Astrocyte of the hippocampus (primary cell): Measurements from ENCODE around the gene CD93.

ENCODE experiments used
- DNase-seq: peaks from one replicate; pipeline ENCODE4 v3.0.0; 2011; ENCODE audit warnings: low read depth, low spot score

Gene CD93

DNA sequence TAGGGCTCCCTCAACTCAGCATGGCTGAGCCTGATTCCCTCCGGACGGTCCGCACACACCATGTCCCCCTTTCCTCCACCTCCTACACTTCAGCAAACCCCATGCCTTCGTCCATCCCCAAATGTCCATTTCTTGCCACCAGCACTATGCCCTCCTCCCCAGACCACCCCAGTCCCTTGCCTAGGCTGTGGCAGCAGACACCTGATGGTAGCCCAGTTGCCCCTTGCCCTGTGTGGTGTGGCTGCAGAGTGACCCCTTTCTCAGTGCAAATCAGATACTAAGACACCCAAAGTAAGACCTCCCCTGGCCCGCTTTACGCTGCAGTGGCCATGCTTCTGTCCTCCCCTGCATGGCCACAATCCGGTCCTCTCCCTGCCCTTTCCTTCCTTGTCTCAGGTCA is 34.1 kb upstream of the CD93 start:
- no peak for DNase-seq

DNA sequence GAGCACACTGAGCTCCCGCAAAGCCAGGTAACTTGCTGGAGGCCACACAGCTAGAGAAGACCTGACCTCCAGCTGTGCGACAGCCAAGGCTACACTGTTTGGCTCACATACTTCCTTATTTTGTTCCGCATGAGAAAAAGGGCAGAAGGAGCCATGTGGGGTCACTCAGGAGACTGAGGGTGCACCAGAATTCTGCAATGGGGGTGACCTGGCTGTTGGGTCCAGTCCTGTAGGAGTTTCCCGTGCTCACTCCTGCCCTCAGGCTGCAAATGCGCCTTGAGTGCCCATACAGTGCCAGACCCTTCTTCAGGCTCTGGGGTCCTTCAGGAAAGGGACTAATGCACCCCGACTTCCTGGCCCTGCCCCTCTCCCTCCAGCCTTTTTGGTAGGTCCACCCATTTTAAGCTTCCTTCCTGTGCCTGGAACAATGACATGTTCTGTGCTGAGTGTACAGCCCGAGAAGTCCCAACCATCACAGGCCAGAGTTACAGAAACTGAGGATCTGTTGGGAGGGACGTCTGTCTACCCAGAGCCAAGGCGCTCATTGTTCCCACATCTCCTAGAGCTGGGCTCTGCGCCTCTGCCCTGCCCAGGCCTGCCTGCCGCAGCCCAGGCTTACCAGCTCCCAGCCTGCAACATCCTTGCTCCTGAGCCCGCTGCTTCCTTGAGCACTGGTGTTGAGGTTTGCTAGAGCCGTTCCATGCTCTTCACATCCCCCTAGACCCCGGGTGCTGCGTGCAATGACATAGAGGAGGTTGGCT is 33.5 kb upstream of the CD93 start:
- DNase-seq = no peak

DNA sequence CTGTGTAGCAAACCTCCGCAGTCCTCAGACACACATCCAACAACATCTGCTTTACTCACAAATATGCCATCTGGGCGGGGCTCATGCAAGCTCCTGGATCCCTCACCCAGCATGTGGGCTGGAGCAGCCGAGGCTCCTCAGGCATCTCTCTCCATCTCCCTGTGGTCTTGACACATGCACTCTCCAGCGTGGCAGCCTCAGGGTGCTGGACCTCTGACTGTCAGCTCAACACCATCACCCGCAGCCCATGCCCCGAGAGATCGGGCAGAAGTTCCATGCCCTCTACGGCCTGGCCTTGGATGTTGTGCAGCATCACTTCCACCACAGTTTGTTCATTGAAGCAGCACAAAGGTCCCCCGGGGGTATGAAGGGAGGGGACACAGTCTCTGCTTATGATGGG is 32.6 kb upstream of the CD93 start:
- no peak for DNase-seq

DNA sequence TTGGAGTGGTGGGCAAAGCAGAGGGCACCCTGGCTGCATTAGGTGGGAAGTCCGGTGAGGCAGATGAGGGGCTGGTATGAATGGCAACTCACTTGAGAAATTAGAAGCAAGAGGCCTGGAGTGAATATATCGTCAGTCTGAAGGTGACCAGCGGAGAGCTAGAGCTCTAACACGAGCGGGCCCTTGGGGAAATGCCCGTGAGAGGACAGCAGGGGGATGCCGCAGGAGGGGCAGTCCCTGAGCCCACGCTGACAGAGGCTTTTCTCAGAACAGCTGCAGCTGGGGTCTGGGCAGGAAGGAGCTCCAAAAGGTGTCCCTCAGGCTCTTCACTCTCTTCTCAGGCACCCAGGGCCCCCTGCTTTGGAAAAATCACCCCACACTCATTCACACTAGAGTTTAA is 32.0 kb upstream of the CD93 start:
- DNase-seq = no peak

DNA sequence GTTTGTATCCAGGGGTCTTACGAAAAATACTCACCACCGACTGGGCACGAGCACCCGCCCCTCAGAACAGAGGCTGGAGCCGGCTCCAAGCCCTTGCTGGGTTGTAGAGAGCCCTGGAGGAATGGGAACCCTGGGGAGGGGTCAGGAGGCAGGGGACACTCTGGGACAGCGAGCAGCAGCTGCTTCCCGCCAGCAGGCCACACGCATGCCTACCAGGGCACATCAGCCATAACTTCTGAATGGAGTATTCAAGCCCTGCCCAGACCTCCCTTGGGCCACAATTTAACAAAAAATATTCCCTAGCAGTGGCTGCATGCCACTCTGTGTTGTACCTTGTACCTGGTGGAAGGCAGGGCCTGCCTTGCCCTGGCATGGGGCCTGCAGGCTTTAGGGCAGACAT is 31.6 kb upstream of the CD93 start:
- DNase-seq = no peak

DNA sequence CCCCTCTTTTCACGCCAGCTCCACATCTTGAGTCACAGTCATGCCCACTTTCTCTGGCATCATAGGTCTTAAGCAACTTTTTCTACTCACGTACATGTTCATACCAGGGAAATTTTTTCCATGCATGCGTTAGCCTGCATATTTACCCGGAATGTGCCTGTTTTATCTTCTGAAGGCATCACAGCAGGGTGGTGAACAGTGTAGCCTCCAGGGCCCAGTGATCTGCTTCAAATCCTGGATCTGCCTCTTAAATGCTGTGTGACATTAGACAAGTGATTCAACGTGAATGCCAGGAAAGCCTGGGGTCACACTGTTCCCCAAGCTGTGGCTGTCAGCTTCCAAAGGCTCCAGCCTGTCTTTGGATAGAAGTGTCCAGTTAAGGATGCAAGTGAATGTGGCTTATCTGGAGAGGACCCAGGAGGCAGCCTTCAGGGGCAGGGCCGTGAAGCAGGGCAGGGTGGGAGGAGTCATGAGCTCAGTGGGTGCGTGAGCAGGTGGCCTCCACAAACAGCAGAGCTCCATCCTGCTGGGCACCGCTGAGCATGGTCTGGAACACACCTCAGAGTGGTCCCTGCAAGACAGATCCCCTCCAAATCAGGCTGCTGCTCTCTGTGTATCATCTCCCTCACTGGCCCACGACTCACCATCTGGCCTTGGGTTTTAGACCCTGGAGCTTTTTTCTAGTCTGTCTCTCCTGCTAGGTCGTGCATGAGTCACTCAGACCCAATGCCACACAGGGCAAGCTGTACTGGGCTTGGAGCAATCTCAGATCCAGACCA is 30.4 kb upstream of the CD93 start:
- DNase-seq = no peak

DNA sequence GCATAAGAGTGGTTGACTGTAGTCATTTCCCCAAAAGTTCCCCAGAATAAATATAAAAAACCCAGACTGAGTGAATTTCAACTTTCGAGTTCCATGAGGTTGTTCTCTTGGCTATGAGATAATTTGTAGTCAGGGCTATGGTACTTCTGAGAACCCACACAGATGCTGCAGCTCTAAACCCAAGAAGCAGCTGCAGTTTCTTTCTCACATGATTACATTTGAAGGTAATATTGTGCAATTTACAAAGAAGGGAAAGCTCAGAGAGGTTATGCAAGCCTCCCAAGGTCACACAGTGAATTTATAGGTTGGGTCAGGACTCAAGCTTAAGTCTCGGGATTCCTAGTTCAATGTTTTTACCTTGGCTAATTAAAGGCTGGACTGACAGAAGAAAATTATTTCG is 29.7 kb upstream of the CD93 start:
- no peak for DNase-seq

DNA sequence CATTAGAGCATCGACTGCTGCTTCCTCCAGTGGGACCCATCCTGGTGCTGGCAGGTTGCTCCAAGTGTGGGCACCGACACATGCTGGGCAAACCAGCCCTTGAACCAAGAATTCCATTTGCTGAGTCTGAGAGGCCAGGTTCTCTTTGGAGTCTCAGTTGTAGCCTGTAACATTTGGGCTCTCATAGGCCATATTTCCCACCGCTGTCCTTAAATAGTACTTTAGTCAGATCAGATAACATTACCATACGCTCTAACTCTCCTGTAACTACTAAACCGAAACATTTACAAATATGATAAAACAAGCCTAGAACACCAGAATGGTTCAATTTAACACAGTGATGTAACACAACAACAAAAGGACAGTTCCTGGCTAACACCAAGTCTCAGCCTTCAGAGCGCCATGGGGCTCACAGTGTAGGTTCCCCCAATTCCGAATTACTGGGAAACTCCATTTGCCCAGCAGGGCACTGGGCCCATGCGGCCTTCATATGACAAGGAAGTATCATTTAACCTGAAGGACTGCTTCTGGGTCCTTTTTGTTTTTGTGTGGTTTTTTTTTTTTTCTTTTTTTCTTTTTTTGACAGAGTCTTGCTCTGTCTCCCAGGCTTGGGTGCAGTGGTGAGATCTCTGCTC is 28.4 kb upstream of the CD93 start:
- DNase-seq = no peak

DNA sequence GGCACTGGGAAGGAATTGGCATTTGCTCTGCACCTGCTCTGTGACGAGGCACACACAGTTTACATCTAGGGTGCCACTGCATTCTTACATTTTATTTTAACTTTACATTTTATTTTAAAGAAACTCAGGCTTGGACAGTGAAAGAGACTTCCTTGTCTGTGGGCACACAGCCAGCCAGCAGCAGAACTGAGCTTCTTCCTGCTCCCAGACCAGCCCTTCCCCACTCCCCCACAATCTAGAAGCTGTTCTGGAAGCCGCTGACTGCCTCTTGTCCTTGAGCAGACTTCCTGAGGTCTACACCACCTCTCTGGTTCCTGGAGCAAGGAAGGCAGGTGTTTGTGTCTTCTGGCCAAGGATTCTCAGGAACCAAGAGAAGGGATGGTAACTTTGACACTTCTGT is 27.9 kb upstream of the CD93 start:
- no peak for DNase-seq

DNA sequence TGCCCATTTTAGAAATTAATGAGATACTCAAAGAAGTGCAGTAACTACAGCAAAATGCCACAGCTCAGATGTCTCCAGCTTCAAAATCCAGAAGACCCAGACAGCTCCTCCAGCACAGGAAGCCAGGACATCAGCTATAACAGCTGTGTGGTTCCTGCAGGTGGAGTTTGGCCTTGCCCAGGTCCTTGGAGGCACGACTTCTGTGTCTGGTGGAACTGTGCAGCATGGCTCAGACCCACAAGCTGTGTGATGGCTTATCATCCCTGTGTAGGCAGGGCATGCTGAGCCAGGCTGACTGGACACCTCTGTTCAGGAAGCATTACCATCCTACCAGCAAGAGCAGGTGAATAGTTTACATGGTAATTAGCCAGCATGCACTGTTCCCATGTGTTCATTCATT is 26.5 kb upstream of the CD93 start:
- DNase-seq = no peak

DNA sequence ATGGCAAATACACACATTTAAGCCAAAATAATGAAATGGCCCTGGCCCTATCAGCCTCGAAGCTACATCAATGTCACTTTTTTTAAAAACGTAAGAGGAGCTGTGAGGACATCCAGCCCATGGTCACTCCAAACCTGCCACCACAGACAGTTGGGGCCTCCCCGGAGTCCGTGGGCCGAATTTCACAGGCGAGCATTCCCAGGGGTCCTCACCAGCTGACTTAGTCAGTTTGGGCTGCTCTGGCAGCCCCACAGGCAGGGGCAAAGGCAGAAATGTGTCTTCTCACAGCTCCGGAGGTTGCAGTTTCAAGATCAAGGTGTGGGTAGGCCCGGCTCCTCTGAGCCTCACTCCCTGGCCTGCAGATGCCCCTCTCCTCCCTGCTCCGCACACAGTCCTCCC is 25.8 kb upstream of the CD93 start:
- no peak for DNase-seq

DNA sequence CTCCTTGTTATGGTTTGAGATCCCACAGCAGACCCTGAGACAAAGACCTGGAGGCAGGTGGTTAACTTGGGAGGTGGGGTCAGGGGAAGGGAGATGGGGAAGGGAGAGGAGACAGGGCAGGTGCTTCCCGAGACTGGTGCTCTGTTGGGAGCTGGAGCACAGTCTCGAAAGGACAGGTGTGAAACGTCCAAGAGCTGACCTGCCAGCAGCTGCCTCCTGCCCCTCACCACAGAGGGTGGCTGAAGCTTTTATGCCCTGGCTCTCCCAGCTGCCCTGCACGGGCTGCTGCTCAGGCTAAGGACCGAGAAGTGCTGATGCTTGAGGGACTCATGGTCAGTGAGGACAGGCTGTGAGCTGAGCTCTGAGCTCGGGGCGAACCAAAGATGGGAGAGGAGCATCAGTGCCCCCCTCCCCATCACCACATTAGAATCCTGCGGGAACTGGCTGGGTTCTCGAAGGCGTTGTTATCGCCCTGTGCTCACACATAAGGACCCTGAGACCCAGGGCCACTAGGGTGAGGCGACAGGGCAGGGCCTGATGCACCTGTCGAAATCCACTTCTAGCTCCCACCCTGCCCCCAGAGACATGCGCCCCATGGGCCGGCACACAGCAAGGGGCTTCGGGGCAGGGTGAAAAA is 25.3 kb upstream of the CD93 start:
- no peak for DNase-seq

DNA sequence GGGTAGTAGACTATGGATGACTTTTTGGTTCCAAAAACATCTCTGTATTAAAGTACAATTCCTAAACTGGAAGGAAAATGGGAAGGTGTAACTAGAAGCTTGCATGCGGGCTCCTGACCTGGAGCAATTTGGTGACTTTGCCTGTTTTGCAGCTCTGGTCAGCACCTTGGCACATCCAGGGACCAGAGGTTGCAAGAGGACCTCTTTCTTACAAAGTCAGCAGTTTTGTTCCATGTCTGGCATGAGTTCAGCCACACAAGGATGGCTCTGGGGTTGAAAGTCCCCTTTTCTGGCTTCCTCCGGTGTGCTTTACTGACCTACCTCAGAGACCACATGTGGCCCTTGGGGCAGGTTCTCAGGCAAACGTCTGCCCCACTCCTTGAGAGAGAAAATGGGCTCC is 22.7 kb upstream of the CD93 start:
- no peak for DNase-seq

DNA sequence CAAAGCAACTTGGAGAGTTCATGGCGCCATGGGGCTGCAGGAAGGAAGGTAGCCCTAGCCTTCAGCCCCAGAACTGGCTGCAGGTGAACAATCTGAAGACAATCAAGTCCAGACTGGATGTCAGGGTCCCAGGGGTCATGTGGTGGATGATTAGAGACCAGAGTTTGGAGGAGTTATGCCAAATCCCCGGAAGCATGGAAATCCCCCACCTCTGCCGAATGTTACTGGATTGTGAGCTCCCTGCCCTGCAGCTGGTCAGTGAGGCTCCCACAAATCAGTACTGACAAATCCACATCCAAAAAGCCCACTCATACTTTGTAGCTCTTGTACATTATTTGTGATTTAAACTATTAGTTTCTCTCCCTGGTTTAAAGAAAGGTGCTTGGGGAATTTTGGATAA is 21.3 kb upstream of the CD93 start:
- DNase-seq = no peak

DNA sequence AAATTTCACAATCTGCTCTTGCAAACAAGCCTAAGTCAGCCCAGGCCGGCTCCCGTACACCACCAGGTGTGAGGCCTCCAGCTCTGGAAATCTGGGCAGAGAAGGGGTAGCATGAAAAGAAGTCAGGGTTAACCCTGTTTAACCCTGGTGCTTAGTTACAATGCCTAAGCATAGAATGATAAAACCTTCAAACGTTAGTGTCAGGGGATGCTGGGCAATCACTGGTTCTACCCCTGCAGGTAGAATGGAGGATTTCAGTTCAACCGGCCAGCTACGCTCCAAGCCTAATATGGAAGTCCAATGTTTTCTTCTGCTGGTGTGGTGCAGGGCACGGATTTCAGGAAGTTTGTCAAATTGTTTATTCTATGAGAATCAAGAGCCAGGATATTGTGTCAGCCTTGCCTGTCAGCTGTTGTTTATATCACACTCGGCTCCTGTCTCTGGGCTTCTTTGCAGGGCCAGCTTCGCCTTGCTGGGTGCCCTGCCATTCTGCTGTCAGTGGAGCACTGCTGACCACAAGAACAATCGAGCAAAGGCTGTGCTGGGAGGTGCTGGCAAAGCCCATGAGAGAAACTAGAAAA is 20.2 kb upstream of the CD93 start:
- no peak for DNase-seq

DNA sequence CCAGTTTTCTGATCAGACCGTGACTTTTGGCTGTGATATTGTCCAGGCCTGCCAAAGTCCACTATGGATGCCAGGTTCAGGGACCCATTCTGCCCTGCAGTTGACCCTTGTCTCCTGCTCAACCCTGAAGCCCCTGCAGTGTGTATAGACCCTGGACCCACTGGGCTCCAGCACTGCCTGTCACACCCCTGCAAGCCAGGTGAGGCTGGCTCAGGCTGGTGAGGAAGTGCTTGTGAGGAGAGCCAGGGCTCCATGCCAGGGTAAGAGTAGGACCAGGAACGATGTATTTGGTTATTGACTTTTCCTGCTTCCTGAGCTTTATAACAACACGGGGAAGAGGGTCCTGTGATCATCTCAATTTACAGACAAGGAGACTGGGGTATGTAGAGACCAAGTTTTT is 19.1 kb upstream of the CD93 start:
- DNase-seq = no peak

DNA sequence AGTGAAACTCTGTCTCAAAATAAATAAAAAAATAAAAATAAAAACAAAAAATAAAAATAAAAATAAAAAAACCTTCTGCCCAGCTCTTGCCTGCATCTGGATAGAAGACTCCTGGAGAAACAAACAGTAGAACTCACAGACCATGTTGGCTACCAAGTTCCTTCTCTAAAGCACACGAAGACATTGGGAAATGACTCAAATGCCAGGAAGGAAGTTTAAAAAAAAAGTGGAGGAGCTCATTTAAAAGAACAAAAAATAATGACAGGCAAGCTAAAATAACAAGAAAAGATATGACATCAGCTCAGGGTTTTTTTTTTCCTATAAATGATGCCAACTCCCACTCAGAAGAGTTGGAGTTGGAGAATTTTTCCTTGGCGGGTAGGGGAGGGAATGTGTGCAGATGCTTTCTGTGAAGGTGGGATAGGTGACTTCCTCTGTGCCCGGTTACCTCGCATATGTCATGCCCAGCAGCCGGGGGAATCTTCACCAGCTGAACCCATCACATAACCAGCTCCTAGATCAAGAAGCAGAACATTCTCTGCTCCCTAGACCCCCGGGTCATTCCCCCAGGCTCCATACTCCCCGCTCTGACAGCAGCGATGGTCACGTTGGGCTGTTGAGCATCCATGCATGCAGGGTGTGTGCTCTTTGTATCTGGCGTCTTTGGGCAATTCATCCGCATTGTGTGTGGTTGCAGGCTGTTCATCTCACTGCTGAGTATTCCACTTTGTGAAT is 17.3 kb upstream of the CD93 start:
- DNase-seq = no peak

DNA sequence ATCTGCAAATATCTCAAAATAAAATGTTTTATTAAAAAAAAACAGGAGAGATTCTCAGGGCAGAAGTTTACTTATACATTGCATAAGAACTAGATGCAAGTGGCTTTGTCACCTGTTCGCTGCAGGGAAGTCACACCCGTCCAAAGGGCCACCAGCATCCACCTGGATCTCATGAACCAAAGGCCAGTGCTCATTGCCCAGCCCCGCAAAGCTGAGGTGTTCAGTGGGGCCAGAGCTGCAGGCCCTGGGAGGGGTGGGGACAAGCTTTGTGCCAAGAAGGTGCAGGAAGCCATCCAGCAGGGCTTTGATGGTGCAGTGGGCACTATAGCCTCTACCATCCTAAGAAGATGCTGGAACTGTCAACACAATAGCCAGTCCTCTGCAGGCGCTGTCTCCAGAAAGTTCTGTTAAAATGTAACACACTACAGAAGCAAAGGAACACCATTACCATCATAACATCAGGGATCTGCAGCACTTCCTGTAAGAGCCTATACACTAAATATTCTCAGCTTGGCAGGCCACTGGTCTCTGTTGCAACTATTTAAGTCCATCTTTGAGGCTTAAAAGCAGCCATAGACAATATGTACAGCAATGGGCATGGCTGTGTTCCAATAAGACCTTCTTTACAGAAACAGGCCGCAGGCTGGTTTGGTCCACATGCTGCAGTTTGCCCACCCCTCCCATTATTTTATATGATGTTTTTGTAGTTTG is 15.7 kb upstream of the CD93 start:
- DNase-seq = no peak

DNA sequence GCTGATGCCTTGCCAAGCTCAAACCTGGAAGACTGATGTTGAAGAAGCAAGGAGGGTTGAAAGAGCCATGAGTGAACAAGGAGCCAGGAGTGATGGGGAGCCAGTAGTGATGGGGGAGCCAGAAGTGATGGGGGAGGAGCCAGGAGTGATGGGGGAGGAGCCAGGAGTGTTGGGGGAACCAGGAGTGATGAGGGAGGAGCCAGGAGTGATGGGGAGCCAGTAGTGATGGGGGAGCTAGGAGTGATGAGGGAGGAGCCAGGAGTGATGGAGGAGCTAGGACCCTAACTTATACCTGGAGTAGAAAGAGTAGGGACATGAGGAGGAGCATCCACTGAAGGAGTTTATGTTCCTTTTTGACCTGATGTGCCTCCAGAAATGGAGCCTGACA is 14.6 kb upstream of the CD93 start:
- DNase-seq = no peak

DNA sequence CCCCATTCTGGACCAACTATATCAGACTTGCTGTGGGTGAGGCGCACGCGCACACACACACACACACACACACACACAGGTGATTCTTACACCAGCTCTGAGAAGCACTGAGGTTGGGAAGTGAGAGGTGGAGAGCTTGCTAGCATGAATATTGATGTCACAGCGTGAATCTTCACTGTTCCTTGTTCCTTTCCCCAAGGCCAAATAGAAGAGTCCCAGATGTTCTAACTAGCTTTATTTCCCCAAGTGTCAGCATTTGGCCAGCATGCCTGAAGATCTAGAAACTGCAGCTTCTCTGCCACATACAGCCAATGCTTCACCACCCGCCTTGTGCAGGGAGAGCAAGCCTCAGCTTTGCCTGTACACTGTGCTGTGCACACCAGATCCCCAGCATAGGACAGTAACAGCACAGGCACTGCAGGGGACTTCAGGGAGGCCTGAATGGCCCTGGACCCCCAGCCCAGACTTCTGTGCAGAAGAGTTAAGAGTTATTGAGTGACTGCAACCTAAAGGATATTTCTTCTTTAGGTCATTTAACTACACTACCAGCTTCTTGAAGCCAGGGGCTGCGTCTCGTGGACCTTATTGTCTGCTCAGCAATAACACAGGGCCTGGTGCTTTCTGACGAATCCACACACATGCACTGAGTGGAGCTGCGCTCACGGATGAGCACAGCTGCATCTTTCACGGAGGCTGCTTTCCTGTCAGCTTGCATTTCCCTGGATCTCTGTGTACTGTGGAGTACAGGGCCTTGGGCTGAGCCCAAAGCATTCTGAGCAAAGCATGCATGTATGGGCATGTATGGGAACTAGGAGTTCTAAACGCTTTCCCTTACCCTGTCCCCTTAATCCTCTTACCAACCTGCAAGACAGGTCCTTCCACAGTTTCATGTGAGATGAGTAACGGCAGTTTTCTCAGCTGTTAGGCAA is 13.9 kb upstream of the CD93 start:
- no peak for DNase-seq
